DMS114 treated with DMSO at 0.1 percent for 48 hours (cell line): ENCODE data around the gene SELENOM.
"Not testable (repeated sequence)": the region's sequence is repeated elsewhere in the genome, so short reads cannot be mapped to it uniquely, and the experiment has no call there.

ENCODE experiments used
- DNase-seq: peaks from one replicate; lab custom pipeline; 2025; ENCODE audit not compliant: unreplicated experiment; lab: John Stamatoyannopoulos, UW

Gene SELENOM

DNA sequence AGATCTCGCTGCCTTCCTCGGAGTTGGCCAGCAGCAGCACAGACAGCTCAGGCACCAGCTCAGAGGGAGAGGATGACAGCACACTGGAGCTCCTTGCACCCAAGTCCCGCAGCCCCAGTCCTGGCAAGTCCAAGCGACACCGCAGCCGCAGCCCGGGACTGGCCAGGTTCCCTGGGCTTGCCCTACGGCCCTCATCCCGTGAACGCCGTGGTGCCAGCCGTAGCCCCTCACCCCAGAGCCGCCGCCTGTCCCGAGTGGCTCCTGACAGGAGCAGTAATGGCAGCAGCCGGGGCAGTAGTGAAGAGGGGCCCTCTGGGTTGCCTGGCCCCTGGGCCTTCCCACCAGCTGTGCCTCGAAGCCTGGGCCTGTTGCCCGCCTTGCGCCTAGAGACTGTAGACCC, 26.5 kb upstream of the SELENOM start:
- no peak for DNase-seq

DNA sequence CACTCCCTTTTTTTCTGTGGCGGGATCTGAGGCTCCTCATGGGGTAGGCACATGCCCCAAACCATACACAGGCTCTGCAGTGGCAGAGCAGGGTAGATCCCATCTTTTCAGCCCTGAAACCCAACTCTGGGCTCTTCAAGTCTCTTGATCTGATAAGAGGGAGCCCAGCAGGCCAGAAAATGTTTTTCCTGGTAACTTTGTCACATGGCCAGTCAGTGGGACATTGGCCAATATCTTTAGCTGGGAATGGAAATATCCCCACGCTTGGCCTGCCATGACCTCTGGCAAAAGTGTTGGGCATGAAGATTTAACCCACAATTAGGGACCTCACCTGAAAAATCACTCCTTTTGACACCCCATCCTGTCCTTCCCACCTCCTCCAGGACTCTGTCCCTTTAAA, 23.5 kb upstream of the SELENOM start:
- DNase-seq: no peak

DNA sequence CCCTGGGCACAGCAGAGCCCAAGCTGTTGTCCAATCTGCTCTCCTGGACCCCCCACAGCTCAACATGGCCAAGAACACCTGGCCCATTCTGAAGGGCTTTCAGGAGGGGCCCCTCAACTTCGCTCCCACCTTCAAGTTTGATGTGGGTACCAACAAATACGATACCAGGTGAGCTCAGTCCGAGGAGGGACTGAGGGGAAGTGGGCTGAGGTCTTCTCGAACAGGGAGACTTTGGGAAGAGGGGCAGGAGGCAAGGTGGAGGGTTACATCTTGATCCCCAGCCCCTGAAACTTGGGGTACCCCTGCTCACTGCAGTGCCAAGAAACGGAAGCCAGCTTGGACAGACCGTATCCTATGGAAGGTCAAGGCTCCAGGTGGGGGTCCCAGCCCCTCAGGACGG, 20.8 kb upstream of the SELENOM start:
- DNase-seq: no peak

DNA sequence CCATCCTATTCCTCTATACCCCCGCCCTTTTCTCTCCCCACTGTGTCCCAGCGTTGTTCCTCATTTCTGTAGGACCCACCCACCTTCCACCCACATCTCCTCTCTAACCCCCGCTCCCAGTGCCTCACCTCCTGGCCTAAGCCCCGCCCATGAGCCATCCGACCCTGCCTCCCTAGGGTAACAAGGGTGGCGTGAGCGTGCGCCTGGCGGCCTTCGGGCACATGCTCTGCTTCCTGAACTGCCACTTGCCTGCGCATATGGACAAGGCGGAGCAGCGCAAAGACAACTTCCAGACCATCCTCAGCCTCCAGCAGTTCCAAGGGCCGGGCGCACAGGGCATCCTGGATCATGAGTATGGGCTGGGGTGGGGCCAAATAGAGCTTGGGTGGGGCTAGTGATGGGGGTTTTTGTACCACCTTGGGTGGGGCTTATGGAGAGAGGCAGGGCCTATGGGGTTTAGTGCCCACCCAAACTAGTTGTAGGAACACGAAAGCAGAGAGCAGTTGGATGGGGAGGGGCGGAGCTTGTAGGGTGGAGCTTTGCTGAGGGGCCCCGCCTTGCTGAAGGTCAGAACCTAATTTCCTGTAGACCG, 19.9 kb upstream of the SELENOM start:
- DNase-seq: no peak

DNA sequence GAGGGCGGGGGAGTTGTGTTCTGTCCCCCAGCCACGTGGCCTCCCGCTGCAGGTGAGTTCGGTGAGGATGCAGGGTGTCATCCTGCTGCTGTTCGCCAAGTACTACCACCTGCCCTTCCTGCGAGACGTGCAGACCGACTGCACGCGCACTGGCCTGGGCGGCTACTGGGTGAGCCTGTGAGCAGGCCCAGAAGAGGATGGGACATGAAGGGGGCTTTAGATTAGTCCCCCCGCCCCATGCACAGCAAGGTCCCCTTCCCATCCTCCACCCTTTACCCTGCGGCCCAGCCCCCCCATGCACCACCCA, 19.5 kb upstream of the SELENOM start:
- no peak for DNase-seq

DNA sequence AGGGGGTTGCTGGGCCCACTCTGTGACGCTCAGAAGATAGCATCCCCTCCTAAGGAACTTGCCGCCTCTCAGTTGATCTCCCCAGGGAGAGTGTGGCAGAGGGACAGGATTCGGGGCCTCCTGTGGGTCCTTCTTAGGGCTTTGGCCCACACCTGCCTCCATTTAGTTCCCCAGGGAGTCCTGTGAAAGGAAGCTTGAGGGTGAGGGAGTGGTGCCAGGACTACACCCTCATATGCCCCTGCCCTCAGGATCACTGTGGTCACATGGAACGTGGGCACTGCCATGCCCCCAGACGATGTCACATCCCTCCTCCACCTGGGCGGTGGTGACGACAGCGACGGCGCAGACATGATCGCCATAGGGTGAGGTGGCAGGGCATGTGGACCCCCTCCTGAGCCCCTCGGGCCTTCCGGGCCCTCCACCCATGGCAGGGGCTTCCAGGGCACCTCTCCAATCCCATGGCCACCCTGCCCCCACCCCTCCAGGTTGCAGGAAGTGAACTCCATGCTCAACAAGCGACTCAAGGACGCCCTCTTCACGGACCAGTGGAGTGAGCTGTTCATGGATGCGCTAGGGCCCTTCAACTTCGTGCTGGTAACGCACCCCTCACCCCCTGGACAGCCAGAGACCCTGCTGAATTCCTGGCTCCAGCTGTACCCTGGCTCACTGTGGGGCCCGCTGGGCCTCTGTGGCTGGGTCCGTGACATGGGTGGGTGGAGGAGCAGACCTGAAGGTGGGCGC, 18.9 kb upstream of the SELENOM start:
- no peak for DNase-seq

DNA sequence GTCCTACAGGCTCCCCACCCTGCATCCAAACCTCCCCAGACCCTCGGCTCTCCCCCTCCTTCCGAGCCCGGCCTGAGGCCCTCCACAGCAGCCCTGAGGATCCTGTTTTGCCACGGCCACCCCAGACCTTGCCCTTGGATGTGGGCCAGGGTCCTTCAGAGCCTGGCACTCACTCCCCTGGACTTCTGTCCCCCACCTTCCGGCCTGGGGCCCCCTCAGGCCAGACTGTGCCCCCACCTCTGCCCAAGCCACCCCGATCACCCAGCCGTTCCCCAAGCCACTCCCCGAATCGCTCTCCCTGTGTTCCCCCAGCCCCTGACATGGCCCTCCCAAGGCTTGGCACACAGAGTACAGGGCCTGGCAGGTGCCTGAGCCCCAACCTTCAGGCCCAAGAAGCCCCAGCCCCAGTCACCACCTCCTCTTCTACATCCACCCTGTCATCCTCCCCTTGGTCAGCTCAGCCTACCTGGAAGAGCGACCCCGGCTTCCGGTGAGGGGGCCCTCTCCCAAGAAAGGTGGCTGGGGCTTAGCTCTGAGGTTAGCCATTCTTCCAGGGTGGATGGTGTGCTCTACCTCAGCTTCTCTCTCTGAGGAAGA, 18.3 kb upstream of the SELENOM start:
- DNase-seq: no peak

DNA sequence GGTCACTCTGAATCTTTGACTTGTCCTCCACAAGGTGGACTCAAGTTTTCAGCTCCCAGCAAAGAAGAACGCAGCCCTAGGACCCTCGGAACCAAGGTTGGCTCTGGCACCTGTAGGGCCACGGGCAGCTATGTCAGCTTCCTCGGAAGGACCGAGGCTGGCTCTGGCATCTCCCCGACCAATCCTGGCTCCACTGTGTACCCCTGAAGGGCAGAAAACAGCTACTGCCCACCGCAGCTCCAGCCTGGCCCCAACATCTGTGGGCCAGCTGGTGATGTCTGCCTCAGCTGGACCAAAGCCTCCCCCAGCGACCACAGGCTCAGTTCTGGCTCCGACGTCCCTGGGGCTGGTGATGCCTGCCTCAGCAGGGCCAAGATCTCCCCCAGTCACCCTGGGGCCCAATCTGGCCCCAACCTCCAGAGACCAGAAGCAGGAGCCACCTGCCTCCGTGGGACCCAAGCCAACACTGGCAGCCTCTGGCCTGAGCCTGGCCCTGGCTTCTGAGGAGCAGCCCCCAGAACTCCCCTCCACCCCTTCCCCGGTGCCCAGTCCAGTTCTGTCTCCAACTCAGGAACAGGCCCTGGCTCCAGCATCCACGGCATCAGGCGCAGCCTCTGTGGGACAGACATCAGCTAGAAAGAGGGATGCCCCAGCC, 17.6 kb upstream of the SELENOM start:
- no peak for DNase-seq

DNA sequence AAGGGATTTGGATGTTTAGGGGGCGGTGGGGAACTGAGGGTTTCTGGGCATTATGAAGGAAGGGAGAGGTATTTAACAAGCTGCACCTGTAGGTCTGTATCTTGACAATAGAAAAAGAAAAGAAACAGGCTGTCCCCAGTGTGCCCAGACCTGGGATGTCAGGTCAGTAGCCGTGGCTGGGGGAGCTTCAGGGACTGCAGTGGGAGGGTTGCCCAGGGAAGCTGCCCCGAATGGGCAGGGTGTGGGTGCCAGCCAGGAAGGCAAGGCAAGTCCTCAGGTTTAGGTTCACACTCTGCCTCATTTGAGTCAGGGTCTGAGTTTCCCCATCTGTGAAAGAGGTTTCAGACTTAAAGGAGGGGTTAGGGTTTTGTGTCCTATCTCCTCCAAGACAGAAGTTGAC, 16.9 kb upstream of the SELENOM start:
- no peak for DNase-seq

DNA sequence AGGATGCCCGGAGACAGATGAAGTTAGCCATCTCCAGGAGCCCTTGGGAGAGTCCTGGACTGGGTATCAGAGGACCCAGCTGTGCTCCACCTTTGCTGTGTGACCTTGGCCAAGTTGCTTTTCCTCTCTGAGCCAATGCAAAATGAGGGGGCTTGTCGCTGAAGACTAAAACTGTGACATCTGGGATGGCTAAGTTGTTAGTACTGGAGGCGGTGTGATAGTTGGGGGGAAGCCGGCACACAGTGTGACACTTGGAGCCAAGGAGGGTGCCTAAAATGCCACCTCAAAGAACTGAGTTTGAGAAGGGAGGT, 15.9 kb upstream of the SELENOM start:
- DNase-seq: no peak

DNA sequence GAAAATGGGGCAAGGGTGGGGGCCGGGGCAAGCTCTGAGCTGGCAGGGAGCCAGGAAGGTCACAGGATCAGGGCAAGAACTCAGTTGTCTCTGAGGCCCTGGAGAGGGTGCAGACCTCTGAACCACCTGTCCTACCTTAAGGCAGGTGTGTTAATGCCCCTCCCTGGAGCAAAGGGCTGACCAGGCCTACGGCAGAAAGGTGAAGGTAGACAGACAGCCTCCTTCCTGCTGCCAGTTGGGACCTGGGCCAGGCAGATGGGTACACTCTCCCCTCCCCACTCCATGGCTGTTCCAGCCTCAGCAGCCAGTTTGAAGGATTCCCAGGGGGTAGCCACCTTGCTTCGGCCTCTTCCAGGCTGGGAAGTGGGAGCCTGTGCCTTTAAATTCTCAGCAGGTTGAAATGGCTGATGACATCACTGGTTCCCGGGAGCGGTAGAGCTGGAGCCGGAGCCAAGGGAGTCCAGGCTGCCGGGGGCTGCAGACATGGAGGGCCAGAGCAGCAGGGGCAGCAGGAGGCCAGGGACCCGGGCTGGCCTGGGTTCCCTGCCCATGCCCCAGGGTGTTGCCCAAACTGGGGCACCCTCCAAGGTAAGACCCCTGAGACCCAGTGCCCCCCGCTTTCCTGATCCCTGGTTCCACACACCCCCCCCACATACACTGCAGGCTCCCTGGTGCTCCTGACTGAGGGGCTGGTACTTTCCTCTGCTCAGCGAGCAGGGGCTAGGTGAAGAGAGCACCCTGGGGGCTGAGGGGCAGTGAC, 15.3 kb upstream of the SELENOM start, which contains the start of gene INPP5J:
INPP5J (plus strand) TSS at position 435 of the 760 bp plus-strand sequence; CDS start at position 484, 49 bp downstream.
- no peak for DNase-seq

DNA sequence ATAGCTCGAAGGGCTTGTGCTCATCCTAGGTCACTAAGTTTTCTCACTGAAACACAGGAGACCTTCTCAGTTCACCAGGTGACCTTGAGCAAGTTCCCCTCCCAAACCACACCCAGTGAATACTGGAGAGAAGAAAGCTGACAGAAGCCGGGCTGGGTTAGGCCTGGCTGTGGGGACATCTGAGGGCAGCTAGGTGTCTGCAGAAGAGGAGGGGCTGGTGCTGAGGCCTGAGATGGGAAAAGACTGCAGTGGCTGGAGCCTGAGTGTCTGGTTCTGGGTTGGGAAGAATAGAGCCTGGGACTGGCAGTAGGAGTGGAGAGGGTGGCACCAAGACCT, 14.8 kb upstream of the SELENOM start:
- no peak for DNase-seq

DNA sequence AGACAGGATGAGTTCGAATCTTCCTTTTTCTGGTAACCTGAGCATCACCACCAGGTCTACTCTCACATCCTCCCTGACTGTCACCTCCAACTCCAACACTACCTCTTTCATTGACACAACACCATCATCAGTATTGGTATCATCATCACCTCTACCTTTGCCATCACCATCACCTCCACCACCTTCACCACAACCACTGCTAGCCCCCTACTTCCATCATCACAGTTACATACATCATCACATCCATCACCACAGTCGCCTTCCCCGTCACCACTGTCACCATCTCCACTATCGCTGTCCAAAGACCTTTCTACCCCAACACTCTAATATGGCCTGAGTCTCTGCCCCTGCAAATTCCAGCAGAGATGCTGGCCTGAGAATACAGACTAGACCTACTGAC, 14.0 kb upstream of the SELENOM start:
- no peak for DNase-seq

DNA sequence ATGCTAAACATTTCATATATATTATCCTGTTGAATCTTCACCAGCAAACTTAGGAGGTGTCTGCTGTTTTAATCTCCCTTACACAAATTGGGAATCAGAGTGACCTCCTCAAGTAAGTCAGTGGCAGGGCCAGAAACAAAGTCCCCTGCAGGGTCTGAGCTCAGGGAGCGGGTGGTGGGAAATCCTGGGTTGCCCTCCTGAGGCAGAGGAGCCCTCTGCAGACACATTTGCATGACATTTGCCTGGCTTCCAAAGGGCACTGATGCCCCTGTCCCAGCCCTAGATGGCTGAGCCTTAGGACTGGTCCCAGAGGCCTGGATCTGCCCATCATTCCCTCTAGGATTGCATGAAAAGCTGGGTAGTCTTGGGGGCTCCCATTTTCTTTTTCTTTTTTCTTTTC, 13.3 kb upstream of the SELENOM start:
- DNase-seq: no peak

DNA sequence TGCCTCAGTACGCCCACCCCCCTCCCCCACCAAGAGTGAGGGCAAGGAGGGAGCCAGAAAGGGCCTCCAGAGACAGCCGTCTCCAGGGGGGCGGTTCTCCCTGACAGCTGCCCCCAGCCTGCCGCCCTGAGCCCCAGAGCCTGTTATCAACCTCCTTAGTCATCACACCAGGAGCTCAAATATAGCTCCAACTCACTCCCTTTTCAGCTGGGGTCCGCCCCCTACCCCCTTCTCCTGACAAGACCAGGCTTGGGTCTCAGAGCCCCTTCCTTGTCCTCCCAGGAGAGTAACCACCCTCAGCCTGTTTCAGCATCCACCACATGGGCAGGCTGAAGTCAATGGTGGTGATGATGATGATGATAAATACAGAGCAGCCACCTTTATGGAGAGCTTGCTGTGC, 12.9 kb upstream of the SELENOM start:
- no peak for DNase-seq

DNA sequence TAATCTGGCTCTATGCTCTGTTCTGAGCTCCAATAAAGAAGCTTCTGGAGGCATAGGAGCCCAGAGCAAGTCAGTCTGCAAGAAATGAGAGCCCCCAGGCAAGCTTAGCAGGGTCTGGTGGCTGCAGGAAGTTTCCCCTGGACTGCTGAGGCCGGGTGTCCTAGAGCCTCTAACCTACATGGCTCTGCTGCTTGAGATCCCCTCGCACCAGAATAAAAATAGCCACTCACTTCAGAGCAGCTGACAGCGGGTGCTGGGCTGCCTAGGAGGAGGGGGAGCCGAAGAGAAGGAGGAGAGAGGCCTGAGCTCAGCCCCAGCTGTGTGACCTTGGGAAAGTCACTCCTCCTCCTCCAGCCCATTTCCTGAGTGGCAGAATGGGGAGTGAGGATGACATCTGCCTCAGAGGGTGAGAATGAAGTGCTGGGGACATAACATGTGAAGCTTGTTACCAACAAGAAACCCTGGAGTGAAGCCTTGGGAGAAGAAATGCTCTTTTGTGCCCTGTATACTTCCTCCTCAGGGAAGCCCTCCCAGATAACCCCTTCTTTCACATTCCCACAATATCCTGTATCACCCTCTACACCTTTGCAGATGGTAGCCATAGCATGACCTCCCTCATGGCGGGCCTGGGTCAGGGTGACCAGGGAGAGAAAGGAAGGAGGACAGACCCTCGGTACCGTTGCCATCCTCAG, 11.8 kb upstream of the SELENOM start:
- no peak for DNase-seq

DNA sequence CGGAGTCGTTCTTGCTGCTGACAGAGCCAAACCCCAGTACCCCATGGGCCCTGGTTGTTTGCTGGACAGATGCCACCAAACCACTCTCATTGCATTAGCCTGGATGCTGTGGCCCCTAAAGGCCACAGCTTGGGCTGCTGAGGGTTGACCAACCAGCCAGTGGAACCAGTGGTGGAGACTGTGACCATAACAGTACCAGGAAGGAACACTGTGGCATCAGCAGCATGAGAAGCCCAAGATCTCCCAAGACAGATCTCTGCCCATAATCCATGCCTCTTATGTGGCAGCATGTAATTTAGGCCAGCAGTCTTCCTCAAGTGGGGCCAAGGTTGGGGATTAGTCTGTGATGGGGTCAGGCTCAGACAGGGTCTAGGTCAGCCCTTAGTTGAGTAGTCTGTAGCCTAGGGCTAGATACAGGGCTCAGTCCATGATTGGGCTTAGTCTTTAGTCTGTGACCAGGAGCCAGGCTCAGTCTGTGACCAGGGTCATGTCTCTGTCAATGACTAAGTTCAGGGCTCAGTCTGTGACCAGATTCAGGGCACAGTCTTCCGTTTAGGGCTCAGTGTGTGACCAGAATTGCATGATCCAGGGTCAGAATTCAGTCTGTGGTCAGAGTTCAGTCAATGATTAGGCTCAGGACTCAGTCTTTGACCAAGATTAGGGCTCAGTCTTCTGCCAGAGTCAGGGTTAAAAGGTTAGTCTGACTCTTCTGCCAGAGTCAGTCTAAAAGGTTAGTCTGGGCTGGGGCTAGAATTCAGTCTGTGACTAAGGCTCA, 10.9 kb upstream of the SELENOM start:
- no peak for DNase-seq

DNA sequence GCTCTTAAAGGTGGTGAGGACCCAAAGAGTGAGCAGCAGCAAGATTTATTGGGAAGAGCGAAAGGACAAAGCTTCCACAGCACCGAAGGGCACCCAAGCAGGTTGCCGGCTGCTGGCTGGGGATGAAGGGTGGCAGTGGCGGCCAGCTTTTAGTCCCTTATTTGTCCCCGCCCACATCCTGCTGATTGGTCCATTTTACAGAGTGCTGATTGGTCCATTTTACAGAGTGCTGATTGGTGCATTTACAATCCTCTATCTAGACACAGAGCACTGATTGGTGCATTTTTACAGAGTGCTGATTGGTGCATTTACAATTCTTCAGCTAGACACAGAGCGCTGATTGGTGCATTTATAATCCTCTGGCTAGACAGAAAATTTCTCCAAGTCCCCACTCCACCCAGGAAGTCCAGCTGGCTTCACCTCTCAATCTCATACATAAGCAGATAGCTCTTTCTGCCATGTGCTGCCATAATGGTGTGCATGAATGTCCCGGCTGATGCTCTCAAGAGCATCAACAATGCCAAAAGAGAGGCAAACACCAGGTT, 5.3 kb upstream of the SELENOM start:
- not testable (repeated sequence) for DNase-seq

DNA sequence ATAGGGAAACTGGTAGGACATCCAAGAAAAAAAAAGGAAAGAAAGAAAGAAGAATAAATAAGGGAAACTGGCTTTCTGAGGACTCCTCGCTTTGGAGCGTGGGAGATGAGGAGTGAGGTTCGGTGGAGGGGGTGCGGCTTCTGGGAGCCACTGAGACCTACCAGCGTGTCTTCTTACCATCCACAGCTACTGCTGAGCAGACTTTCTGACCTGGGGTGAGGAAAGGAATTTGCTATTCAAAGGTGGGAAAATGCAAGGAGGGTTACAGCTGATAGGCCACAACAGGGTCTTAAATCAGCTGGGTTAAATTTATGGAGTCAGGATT, 488 bp upstream of the SELENOM start:
- no peak for DNase-seq

DNA sequence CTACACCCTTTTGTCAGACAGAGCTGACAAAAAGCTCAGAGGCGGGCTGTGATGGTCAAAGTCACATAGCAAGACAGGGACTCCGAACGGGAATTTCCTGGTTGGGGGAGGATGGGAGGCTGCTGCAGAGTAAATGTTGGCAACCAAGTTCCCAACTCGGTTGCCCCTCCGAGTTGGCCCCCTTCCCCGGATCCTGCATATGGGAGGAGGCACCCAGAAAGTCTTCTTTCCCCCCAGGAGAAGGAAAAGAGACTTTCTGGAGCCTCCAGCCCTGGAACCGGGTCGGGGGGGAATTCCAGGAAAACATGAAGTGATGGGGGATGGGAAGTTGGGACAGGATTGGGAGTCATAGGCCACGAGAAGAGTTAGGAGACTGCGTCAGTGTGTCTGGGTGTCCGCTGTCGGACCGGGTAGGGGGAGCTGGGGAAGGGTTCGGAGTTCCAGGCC, 614 bp downstream of the SELENOM start:
- DNase-seq: no peak
